PC-9 (cell line): Measurements from ENCODE around the gene TRAF4.

ENCODE experiments used
- CTCF ChIP-seq: fragments of 200-600 bp; sonication (generic); conservative IDR thresholded peaks from 2 replicates; pipeline ENCODE4 v1.6.1; 2017; ENCODE audit warnings: mixed run types, antibody characterized with exemption, mild to moderate bottlenecking, moderate library complexity
- EZH2 ChIP-seq: fragments of 200-600 bp; sonication (generic); IDR thresholded peaks from 2 replicates; pipeline ENCODE4 v1.8.0; 2017; ENCODE audit warnings: antibody characterized with exemption, low read depth

- TF ChIP-seq CTCF (no peak), EZH2 (no peak)
Measured at GRCh38 chr17:28702752-28703150, 41.1 kb upstream of the TRAF4 start.
